GM12878 (cell line): ENCODE data around the gene VTN. TPM values are rescaled to one million over a fixed set of nuclear protein-coding genes. Genes with fewer than 3 reads are reported as not detected.

Experiments used
- BCL11A ChIP-seq: IDR thresholded peaks from 2 replicates; pipeline ENCODE4 v1.6.1; 2011; ENCODE audit warnings: low read depth, low read length
- EGR1 ChIP-seq, 2 experiments: IDR thresholded peaks; 1 replicate in 1 of 2; 2 replicates in 1 of 2; pipeline ENCODE4 v1.6.1; 2011 to 2012; ENCODE audit warnings: low read depth in 2 of 2, low read length in 2 of 2, borderline replicate concordance in 1 of 2, mild to moderate bottlenecking in 1 of 2, moderate library complexity in 1 of 2
- ELK1 ChIP-seq: IDR thresholded peaks from 2 replicates; pipeline ENCODE4 v1.6.1; 2012; ENCODE audit warnings: low read depth, low read length, improper control_type of control experiment
- HDAC6 ChIP-seq: fragments of 200-600 bp; sonication (generic); IDR thresholded peaks from one replicate; pipeline ENCODE4 v1.8.0; 2017; ENCODE audit warnings: antibody characterized with exemption; ENCODE audit not compliant: unreplicated experiment
- HDGF ChIP-seq: fragments of 450-650 bp; IDR thresholded peaks from 2 replicates; pipeline ENCODE4 v1.6.1; 2016; ENCODE audit warnings: antibody characterized with exemption
- IKZF1 ChIP-seq: fragments of 450-650 bp; conservative IDR thresholded peaks from 2 replicates; pipeline ENCODE4 v1.6.1; 2017; ENCODE audit warnings: antibody characterized with exemption, mild to moderate bottlenecking
- JUND ChIP-seq: IDR thresholded peaks from 2 replicates; pipeline ENCODE4 v1.6.1; 2012; ENCODE audit warnings: low read depth, mild to moderate bottlenecking, low read length, improper control_type of control experiment, moderate library complexity
- KDM1A ChIP-seq: fragments of 200-600 bp; sonication (generic); IDR thresholded peaks from 2 replicates; pipeline ENCODE4 v1.6.1; 2016; ENCODE audit warnings: borderline replicate concordance
- KLF5 ChIP-seq: fragments of 450-650 bp; IDR thresholded peaks from 2 replicates; pipeline ENCODE4 v1.6.1; 2014; ENCODE audit warnings: mild to moderate bottlenecking; ENCODE audit not compliant: partially characterized antibody
- MAX ChIP-seq: IDR thresholded peaks from 2 replicates; pipeline ENCODE4 v1.6.1; 2012; ENCODE audit warnings: low read depth, low read length, improper control_type of control experiment
- MTA3 ChIP-seq: IDR thresholded peaks from 2 replicates; pipeline ENCODE4 v1.6.1; 2012; ENCODE audit warnings: low read length, inconsistent platforms, borderline replicate concordance
- MYB ChIP-seq: fragments of 150-350 bp; IDR thresholded peaks from 2 replicates; pipeline ENCODE4 v1.6.1; 2014; ENCODE audit warnings: mild to moderate bottlenecking, low read depth, low read length, borderline replicate concordance
- NR2F1 ChIP-seq: fragments of 450-650 bp; conservative IDR thresholded peaks from 2 replicates; pipeline ENCODE4 v1.6.1; 2017; ENCODE audit warnings: mild to moderate bottlenecking
- PAX8 ChIP-seq: fragments of 450-650 bp; IDR thresholded peaks from 2 replicates; pipeline ENCODE4 v1.6.1; 2017; ENCODE audit warnings: mild to moderate bottlenecking, moderate library complexity
- TARDBP ChIP-seq: IDR thresholded peaks from 2 replicates; pipeline ENCODE4 v1.6.1; 2016; ENCODE audit warnings: borderline replicate concordance
- TCF3 ChIP-seq: IDR thresholded peaks from 2 replicates; pipeline ENCODE4 v1.6.1; 2012; ENCODE audit warnings: low read depth, mild to moderate bottlenecking, low read length, borderline replicate concordance; ENCODE audit not compliant: insufficient read depth
- YY1 ChIP-seq: IDR thresholded peaks from 2 replicates; pipeline ENCODE4 v1.6.1; 2011; ENCODE audit warnings: low read depth, mild to moderate bottlenecking, low read length
- polyA plus RNA-seq, 11 experiments: library from polyadenylated mRNA; depleted of rRNA in 4 of 11; unstranded in 6 of 11; stranded (reverse) in 5 of 11; fragments of >200 nt; fragmentation: Nextera tagmentation in 4 of 11; fragmentation: Illumina TruSeq in 1 of 11; extraction: Ambion mirVana in 4 of 11; extraction: Trizol in 1 of 11; gene quantifications; 1 replicate in 1 of 11; 2 replicates in 10 of 11; pipeline versions ENCODE4 v1.2.1 to v1.2.3, GENCODE V29; 2011 to 2016; ENCODE audit warnings: inconsistent platforms in 2 of 11, missing spikeins in 2 of 11, low read depth in 1 of 11
- total RNA-seq, 4 experiments: library from RNA; depleted of rRNA in 3 of 4; stranded (reverse); fragments of >200 nt in 3 of 4; fragmentation: Illumina TruSeq in 1 of 4; extraction: Trizol in 1 of 4; gene quantifications; 2 replicates each; pipeline versions ENCODE4 v1.2.1 to v1.2.3, GENCODE V29; 2013 to 2021
- TF ChIP-seq, protein P1 (sequence below): fragments of 450-650 bp; IDR thresholded peaks from 2 replicates; pipeline ENCODE4 v1.6.1; 2018; ENCODE audit warnings: borderline replicate concordance, mild to moderate bottlenecking; ENCODE audit not compliant: partially characterized antibody
- TF ChIP-seq, protein P2 (sequence below): IDR thresholded peaks from 2 replicates; pipeline ENCODE4 v1.6.1; 2011; ENCODE audit warnings: low read depth, low read length, improper control_type of control experiment, borderline replicate concordance
- TF ChIP-seq, protein P3 (sequence below): fragments of 450-650 bp; IDR thresholded peaks from 2 replicates; pipeline ENCODE4 v1.6.1; 2016; ENCODE audit warnings: mild to moderate bottlenecking
- TF ChIP-seq, protein P4 (sequence below): fragments of 450-650 bp; IDR thresholded peaks from 2 replicates; pipeline ENCODE4 v1.6.1; 2018; ENCODE audit warnings: mild to moderate bottlenecking, low read depth, moderate library complexity; ENCODE audit not compliant: partially characterized antibody

Gene VTN
- total and polyA plus RNA-seq, 10 of the 15 experiments (the other 5 are each of a cell fraction or from before 2014, with no cell fraction given): 0.04 to 1.3 (median 0.13) TPM; not detected in 5

GRCh38 chr17:28335201-28335958 lies 34.7 kb downstream of the VTN start, which contains the start of the genes IFT20 and TNFAIP1 (continued):
- TF ChIP-seq, protein P1, sequence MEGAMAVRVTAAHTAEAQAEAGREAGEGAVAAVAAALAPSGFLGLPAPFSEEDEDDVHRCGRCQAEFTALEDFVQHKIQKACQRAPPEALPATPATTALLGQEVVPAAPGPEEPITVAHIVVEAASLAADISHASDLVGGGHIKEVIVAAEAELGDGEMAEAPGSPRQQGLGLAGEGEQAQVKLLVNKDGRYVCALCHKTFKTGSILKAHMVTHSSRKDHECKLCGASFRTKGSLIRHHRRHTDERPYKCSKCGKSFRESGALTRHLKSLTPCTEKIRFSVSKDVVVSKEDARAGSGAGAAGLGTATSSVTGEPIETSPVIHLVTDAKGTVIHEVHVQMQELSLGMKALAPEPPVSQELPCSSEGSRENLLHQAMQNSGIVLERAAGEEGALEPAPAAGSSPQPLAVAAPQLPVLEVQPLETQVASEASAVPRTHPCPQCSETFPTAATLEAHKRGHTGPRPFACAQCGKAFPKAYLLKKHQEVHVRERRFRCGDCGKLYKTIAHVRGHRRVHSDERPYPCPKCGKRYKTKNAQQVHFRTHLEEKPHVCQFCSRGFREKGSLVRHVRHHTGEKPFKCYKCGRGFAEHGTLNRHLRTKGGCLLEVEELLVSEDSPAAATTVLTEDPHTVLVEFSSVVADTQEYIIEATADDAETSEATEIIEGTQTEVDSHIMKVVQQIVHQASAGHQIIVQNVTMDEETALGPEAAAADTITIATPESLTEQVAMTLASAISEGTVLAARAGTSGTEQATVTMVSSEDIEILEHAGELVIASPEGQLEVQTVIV: peak; percentile 55
- TF ChIP-seq KLF5 (peak; percentile 95), PAX8 (no peak), BCL11A (0 out of 2 replicates have a peak, but pooled peaks have one; percentile 41), ELK1 (peak; percentile 74; the same call in 1 of the 2 replicates), EGR1 (IDR thresholded peaks at IDR 0.05; ENCODE audit: borderline replicate concordance in 1 of 2, low read depth in 2 of 2, low read length in 2 of 2) (peak; percentile 46 to 87), HDGF (peak; percentile 97), MYB (no peak), TARDBP (peak; percentile 90; the same call in 1 of the 2 replicates), HDAC6 (no peak), MAX (peak; percentile 44; the same call in 1 of the 2 replicates), IKZF1 (peak; percentile 100), MTA3 (no peak), KDM1A (no peak), JUND (peak; percentile 97), YY1 (peak; percentile 92), NR2F1 (no peak), TCF3 (no peak)
- TF ChIP-seq, protein P2, sequence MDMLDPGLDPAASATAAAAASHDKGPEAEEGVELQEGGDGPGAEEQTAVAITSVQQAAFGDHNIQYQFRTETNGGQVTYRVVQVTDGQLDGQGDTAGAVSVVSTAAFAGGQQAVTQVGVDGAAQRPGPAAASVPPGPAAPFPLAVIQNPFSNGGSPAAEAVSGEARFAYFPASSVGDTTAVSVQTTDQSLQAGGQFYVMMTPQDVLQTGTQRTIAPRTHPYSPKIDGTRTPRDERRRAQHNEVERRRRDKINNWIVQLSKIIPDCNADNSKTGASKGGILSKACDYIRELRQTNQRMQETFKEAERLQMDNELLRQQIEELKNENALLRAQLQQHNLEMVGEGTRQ: no peak
- TF ChIP-seq, protein P3, sequence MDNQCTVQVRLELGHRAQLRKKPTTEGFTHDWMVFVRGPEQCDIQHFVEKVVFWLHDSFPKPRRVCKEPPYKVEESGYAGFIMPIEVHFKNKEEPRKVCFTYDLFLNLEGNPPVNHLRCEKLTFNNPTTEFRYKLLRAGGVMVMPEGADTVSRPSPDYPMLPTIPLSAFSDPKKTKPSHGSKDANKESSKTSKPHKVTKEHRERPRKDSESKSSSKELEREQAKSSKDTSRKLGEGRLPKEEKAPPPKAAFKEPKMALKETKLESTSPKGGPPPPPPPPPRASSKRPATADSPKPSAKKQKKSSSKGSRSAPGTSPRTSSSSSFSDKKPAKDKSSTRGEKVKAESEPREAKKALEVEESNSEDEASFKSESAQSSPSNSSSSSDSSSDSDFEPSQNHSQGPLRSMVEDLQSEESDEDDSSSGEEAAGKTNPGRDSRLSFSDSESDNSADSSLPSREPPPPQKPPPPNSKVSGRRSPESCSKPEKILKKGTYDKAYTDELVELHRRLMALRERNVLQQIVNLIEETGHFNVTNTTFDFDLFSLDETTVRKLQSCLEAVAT: 0 out of 2 replicates have a peak, but pooled peaks have one; percentile 48
- TF ChIP-seq, protein P4, sequence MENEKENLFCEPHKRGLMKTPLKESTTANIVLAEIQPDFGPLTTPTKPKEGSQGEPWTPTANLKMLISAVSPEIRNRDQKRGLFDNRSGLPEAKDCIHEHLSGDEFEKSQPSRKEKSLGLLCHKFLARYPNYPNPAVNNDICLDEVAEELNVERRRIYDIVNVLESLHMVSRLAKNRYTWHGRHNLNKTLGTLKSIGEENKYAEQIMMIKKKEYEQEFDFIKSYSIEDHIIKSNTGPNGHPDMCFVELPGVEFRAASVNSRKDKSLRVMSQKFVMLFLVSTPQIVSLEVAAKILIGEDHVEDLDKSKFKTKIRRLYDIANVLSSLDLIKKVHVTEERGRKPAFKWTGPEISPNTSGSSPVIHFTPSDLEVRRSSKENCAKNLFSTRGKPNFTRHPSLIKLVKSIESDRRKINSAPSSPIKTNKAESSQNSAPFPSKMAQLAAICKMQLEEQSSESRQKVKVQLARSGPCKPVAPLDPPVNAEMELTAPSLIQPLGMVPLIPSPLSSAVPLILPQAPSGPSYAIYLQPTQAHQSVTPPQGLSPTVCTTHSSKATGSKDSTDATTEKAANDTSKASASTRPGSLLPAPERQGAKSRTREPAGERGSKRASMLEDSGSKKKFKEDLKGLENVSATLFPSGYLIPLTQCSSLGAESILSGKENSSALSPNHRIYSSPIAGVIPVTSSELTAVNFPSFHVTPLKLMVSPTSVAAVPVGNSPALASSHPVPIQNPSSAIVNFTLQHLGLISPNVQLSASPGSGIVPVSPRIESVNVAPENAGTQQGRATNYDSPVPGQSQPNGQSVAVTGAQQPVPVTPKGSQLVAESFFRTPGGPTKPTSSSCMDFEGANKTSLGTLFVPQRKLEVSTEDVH: peak; percentile 88
